Thyroid gland (tissue), 4 donors: ENCODE data around the gene CCNJ.

Experiments
- CTCF ChIP-seq, 6 experiments: fragments of 200-600 bp in 3 of 6; fragments of 450-650 bp in 3 of 6; sonication (generic) in 3 of 6; IDR thresholded peaks; one replicate each; pipeline ENCODE4 v1.5.1; 2016 to 2019; ENCODE audit warnings: antibody characterized with exemption in 6 of 6, mild to moderate bottlenecking in 2 of 6, inconsistent platforms in 1 of 6, moderate library complexity in 1 of 6
- POLR2A ChIP-seq, 2 donors: fragments of 450-650 bp; IDR thresholded peaks; one replicate each; pipeline ENCODE4 v1.6.1; 2017; ENCODE audit warnings: antibody characterized with exemption in 2 of 2, mild to moderate bottlenecking in 2 of 2, moderate library complexity in 1 of 2

- TF ChIP-seq CTCF (IDR thresholded peaks at IDR 0.05) (no peak), POLR2A (IDR thresholded peaks at IDR 0.05) (no peak)
These were observed 32.6 kb downstream of the CCNJ start for GRCh38 chr10:96075977-96076376.
